Keratinocyte (primary cell): ENCODE data around the gene AVL9. TPM values are rescaled to one million over a fixed set of nuclear protein-coding genes. Genes with fewer than 3 reads are reported as not detected.

Experiments used
- DNase-seq: peaks from one replicate; pipeline ENCODE4 v3.0.0-alpha.2; 2011; ENCODE audit warnings: low read depth, missing footprints, low spot score
- FAIRE-seq: peaks from 2 replicates; lab custom pipeline; 2011; peaks lifted over from hg19 to GRCh38; lab: Jason Lieb, UNC
- H2AFZ ChIP-seq: 2 replicates; pipeline ENCODE4 v1.6.0; 2012; ENCODE audit warnings: low read length, control low read depth, inconsistent platforms; ENCODE audit not compliant: control insufficient read depth
- H3K27ac ChIP-seq: 2 replicates; pipeline ENCODE4 v1.5.1; 2011; ENCODE audit warnings: low read length; ENCODE audit not compliant: control insufficient read depth, insufficient read depth
- H3K27me3 ChIP-seq: 3 replicates; pipeline ENCODE4 v1.6.0; 2011; ENCODE audit warnings: low read length; ENCODE audit not compliant: control insufficient read depth, insufficient read depth; ENCODE audit errors: extremely low read depth
- H3K36me3 ChIP-seq, 2 experiments: 2 replicates in 1 of 2; 3 replicates in 1 of 2; pipeline ENCODE4 v1.5.1; 2011; ENCODE audit warnings: low read length in 2 of 2, mild to moderate bottlenecking in 1 of 2; ENCODE audit not compliant: control insufficient read depth in 2 of 2, insufficient read depth in 2 of 2; ENCODE audit errors: extremely low read depth in 1 of 2
- H3K4me1 ChIP-seq: 3 replicates; pipeline ENCODE4 v1.5.1; 2011; ENCODE audit warnings: low read length; ENCODE audit not compliant: control insufficient read depth, insufficient read depth; ENCODE audit errors: extremely low read depth
- H3K4me2 ChIP-seq: 3 replicates; pipeline ENCODE4 v1.6.0; 2011; ENCODE audit warnings: low read depth, low read length; ENCODE audit not compliant: control insufficient read depth, insufficient read depth; ENCODE audit errors: extremely low read depth
- H3K4me3 ChIP-seq, 3 experiments: fragments of 200-600 bp in 1 of 3; sonication (generic) in 1 of 3; 2 replicates in 2 of 3; 3 replicates in 1 of 3; pipeline ENCODE4 v1.5.1; 2011 to 2016; ENCODE audit warnings: low read length in 3 of 3, mild to moderate bottlenecking in 3 of 3, control low read depth in 2 of 3, inconsistent platforms in 1 of 3, low read depth in 1 of 3, mixed read lengths in 1 of 3, mixed run types in 1 of 3, moderate library complexity in 1 of 3; ENCODE audit not compliant: control insufficient read depth in 2 of 3, insufficient read depth in 2 of 3; ENCODE audit errors: extremely low read depth in 1 of 3
- H3K79me2 ChIP-seq: 2 replicates; pipeline ENCODE4 v1.6.0; 2012; ENCODE audit warnings: low read length; ENCODE audit not compliant: control insufficient read depth, insufficient read depth
- H3K9ac ChIP-seq: 3 replicates; pipeline ENCODE4 v1.6.0; 2011; ENCODE audit warnings: low read length; ENCODE audit not compliant: control insufficient read depth, insufficient read depth; ENCODE audit errors: extremely low read depth
- H3K9me1 ChIP-seq: 3 replicates; pipeline ENCODE4 v1.6.0; 2011; ENCODE audit warnings: low read length; ENCODE audit not compliant: control insufficient read depth, insufficient read depth; ENCODE audit errors: extremely low read depth
- H3K9me3 ChIP-seq: 2 replicates; pipeline ENCODE4 v1.5.1; 2012; ENCODE audit warnings: low read depth, low read length; ENCODE audit not compliant: control insufficient read depth
- H4K20me1 ChIP-seq: 3 replicates; pipeline ENCODE4 v1.6.0; 2011; ENCODE audit warnings: low read length; ENCODE audit not compliant: control insufficient read depth, insufficient read depth; ENCODE audit errors: extremely low read depth
- CTCF ChIP-seq, 3 experiments: IDR thresholded peaks in 1 of 3; conservative IDR thresholded peaks in 1 of 3; optimal IDR thresholded peaks in 1 of 3; 2 replicates in 2 of 3; 3 replicates in 1 of 3; pipeline versions ENCODE3 to v1.5.1; 2011; ENCODE audit warnings: low read length in 3 of 3, mild to moderate bottlenecking in 3 of 3, moderate library complexity in 2 of 3, control low read depth in 1 of 3, inconsistent platforms in 1 of 3; ENCODE audit not compliant: insufficient read depth in 2 of 3; ENCODE audit errors: extremely low read depth in 1 of 3
- EZH2 ChIP-seq: IDR thresholded peaks from one replicate; pipeline ENCODE4 v1.6.1; 2012; ENCODE audit warnings: inconsistent platforms, mild to moderate bottlenecking, low read length, moderate library complexity
- dilution Hi-C: fragments of 300-500 bp; cut with MboI; formaldehyde crosslinking; loops from one replicate; pipeline ENCODE4 v1.7.0; 2020; ENCODE audit warnings: low sequenced_read_pairs; ENCODE audit not compliant: extremely low pct_ligation_motif_present
- polyA plus RNA-seq, 5 experiments: library from polyadenylated mRNA; depleted of rRNA in 3 of 5; stranded (reverse) in 3 of 5; stranded (forward) in 1 of 5; unstranded in 1 of 5; fragments of >200 nt; gene quantifications; 1 replicate in 1 of 5; 2 replicates in 3 of 5; 3 replicates in 1 of 5; pipeline versions ENCODE4 v1.2.1 to v1.2.3, GENCODE V29; 2011 to 2012; ENCODE audit warnings: missing spikeins in 2 of 5, low read depth in 1 of 5, low replicate concordance in 1 of 5

AVL9 gene
- polyA plus RNA-seq, 1 donor (not counting 4 experiments of a cell fraction or from before 2014, with no cell fraction given) = 22.2 TPM

DNA sequence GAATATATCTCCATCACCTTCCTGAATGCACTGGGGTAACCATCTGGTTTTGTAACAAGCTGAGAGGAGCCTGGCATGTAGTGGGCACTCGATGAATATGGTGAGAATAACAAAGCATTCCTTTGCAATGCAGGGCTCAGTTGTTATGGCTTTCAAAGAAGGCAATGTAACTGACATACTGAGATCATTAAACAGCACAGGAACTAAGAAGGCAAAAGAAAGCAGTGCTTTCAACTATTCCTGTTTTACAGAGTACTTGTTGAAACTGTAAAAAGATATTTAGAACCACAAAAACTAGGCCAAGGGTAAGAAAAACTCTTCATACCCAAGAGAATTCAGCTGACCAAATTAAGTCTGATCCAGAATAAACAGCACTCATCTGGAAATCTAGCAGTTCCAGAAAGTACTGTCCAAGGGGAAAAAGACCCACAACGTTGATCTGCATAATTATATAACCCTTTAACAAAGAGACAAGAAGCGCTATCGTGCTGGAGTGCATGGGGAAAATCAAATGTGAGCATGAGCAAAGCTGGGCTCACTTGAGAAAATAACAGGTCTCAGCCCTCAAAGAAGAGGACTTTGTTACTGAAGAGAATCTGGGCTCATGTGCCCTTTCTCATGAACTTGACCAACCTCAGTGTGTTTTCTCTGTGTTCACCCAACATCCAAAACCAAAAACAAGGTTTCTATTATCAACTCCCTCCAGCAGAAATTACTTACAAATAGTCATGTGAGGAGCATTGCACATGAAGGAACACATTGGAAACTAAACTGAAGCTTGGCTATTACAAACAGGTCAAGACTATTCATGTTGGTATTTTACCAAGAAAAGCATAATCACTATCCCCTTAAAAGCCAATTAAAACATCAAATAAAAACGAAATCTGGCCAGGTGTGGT, 116.2 kb downstream of the AVL9 start:
- peaks cover 4% of the 10 kb centered on the region for H3K4me1 ChIP-seq
- H3K9ac ChIP-seq = no peak overlapping the region
- no peaks in the 10 kb centered on the region for H3K9me3 ChIP-seq
- no peaks in the 10 kb centered on the region for H4K20me1 ChIP-seq
- DNase-seq = no peak
- dilution Hi-C loops = no loop called here
- H3K4me3 ChIP-seq = no peak overlapping the region
- no peaks in the 10 kb centered on the region for H3K36me3 ChIP-seq
- FAIRE-seq = no peak
- no peak overlapping the region for H3K27ac ChIP-seq
- H3K9me1 ChIP-seq = no peaks in the 10 kb centered on the region
- TF ChIP-seq EZH2 = no peak
- TF ChIP-seq CTCF (optimal IDR thresholded peaks at IDR 0.05 in 1 of 3, IDR thresholded peaks at IDR 0.05 in 1 of 3, conservative IDR thresholded peaks at IDR 0.05 in 1 of 3; ENCODE audit: extremely low read depth in 1 of 3, insufficient read depth in 2 of 3, low read length in 3 of 3) = no peak
- H3K79me2 ChIP-seq = no peaks in the 10 kb centered on the region
- H3K27me3 ChIP-seq = no peaks in the 10 kb centered on the region
- no peak overlapping the region for H3K4me2 ChIP-seq
- H2AFZ ChIP-seq = no peak overlapping the region

- no peaks in the 10 kb centered on the region for H3K36me3 ChIP-seq
- H3K9me1 ChIP-seq = no peaks in the 10 kb centered on the region
- H3K9me3 ChIP-seq = no peaks in the 10 kb centered on the region
- H4K20me1 ChIP-seq = no peaks in the 10 kb centered on the region
- peaks cover 11% of the 10 kb centered on the region for H3K4me1 ChIP-seq
- H3K4me3 ChIP-seq = no peak overlapping the region
- H3K9ac ChIP-seq = no peak overlapping the region
- DNase-seq (peak; percentile 52), FAIRE-seq (peak; percentile 99)
- TF ChIP-seq CTCF (optimal IDR thresholded peaks at IDR 0.05 in 1 of 3, IDR thresholded peaks at IDR 0.05 in 1 of 3, conservative IDR thresholded peaks at IDR 0.05 in 1 of 3; ENCODE audit: extremely low read depth in 1 of 3, insufficient read depth in 2 of 3, low read length in 3 of 3) (no peak), EZH2 (no peak)
- H2AFZ ChIP-seq = peak overlapping the region; percentile 4
- dilution Hi-C loops = no loop called here
- peak overlapping the region; percentile 43 for H3K27ac ChIP-seq
- H3K27me3 ChIP-seq = no peaks in the 10 kb centered on the region
- H3K79me2 ChIP-seq = no peaks in the 10 kb centered on the region
- H3K4me2 ChIP-seq = peak overlapping the region; percentile 54
Measured at GRCh38 chr7:32616625-32617024, 121.3 kb downstream of the AVL9 start.
